HG02981 (cell line): ENCODE results near the gene LGALS9.

Experiments used
- ATAC-seq: cut with Tn5 transposase; IDR thresholded peaks from one replicate; pipeline ENCODE4 v1.9.1; 2021; ENCODE audit warnings: mild to moderate bottlenecking, moderate library complexity; ENCODE audit not compliant: unreplicated experiment

Gene LGALS9

GRCh38 chr17:27630607-27631410, at the start of gene LGALS9:
Gene LGALS9 (plus strand): TSS chr17:27631188. CDS start chr17:27631266, 78 bp downstream.
- peak; percentile 65 for ATAC-seq

- ATAC-seq = no peak
These were observed 48.3 kb upstream of the LGALS9 start for GRCh38 chr17:27582696-27583095.

- no peak for ATAC-seq
These were observed 45.8 kb upstream of the LGALS9 start for GRCh38 chr17:27585153-27585681.

GRCh38 chr17:27585792-27586191, 45.2 kb upstream of the LGALS9 start:
- ATAC-seq = no peak

- no peak for ATAC-seq
These were observed 44.7 kb upstream of the LGALS9 start for GRCh38 chr17:27586203-27586721.

GRCh38 chr17:27588354-27588753, 42.6 kb upstream of the LGALS9 start:
- no peak for ATAC-seq

GRCh38 chr17:27590864-27591263, 40.1 kb upstream of the LGALS9 start:
- no peak for ATAC-seq

- no peak for ATAC-seq
These were observed 39.0 kb upstream of the LGALS9 start for GRCh38 chr17:27591986-27592385.

- no peak for ATAC-seq
These were observed 37.6 kb upstream of the LGALS9 start for GRCh38 chr17:27593232-27593856.

GRCh38 chr17:27593857-27594255, 37.1 kb upstream of the LGALS9 start:
- ATAC-seq = no peak

GRCh38 chr17:27595208-27595607, 35.8 kb upstream of the LGALS9 start:
- no peak for ATAC-seq

- ATAC-seq = no peak
These were observed 34.9 kb upstream of the LGALS9 start for GRCh38 chr17:27596096-27596495.

GRCh38 chr17:27596566-27597187, 34.3 kb upstream of the LGALS9 start:
- ATAC-seq = no peak

GRCh38 chr17:27597188-27597580, 33.8 kb upstream of the LGALS9 start:
- ATAC-seq = no peak

GRCh38 chr17:27597783-27598320, 33.1 kb upstream of the LGALS9 start:
- ATAC-seq = no peak

- no peak for ATAC-seq
These were observed 32.5 kb upstream of the LGALS9 start for GRCh38 chr17:27598337-27599050.

- ATAC-seq = no peak
These were observed 30.5 kb upstream of the LGALS9 start for GRCh38 chr17:27600471-27600870.

- ATAC-seq = no peak
These were observed 29.7 kb upstream of the LGALS9 start for GRCh38 chr17:27601069-27601974.

- no peak for ATAC-seq
These were observed 29.0 kb upstream of the LGALS9 start for GRCh38 chr17:27601975-27602302.
